Measurements from ENCODE around the gene PRSS33.

Gene PRSS33

GRCh38 chr16:2782583-2783351 is 4.6 kb downstream of the PRSS33 start:
- no peak overlapping the region for H3K4me3 ChIP-seq (ENCODE audit: low read depth, low read length)
- no peak for TF ChIP-seq CTCF (IDR thresholded peaks at IDR 0.05; ENCODE audit: low read depth, low read length, missing control alignments)
- DNase-seq (ENCODE audit: low read depth): no peak

GRCh38 chr16:2779978-2780898 is 7.1 kb downstream of the PRSS33 start:
- H3K4me3 ChIP-seq (ENCODE audit: low read depth, low read length): no peak overlapping the region
- no peak for DNase-seq (ENCODE audit: low read depth)
- TF ChIP-seq CTCF (IDR thresholded peaks at IDR 0.05; ENCODE audit: low read depth, low read length, missing control alignments): no peak

- H3K4me3 ChIP-seq (ENCODE audit: low read depth, low read length): no peak overlapping the region
- no peak for DNase-seq (ENCODE audit: low read depth)
These were observed 8.0 kb downstream of the PRSS33 start for GRCh38 chr16:2779151-2779920.

GRCh38 chr16:2778630-2778958 is 8.8 kb downstream of the PRSS33 start:
- no peak for DNase-seq (ENCODE audit: low read depth)
- TF ChIP-seq CTCF (IDR thresholded peaks at IDR 0.05; ENCODE audit: low read depth, low read length, missing control alignments): no peak
- H3K4me3 ChIP-seq (ENCODE audit: low read depth, low read length): peak overlapping the region; percentile 94; the same call in 1 of the 2 replicates

More at GRCh38 chr16:2779151-2779920, 8.0 kb downstream of the PRSS33 start:
- no peak for TF ChIP-seq CTCF (IDR thresholded peaks at IDR 0.05; ENCODE audit: low read depth, low read length, missing control alignments)

GRCh38 chr16:2777903-2778629 is 9.3 kb downstream of the PRSS33 start:
- peak overlapping the region; percentile 94 for H3K4me3 ChIP-seq (ENCODE audit: low read depth, low read length)
- DNase-seq (ENCODE audit: low read depth): no peak
- TF ChIP-seq CTCF (IDR thresholded peaks at IDR 0.05; ENCODE audit: low read depth, low read length, missing control alignments): no peak

- peak within 1 kb of the TSS; percentile 94 for H3K4me3 ChIP-seq (ENCODE audit: low read depth, low read length)
- TF ChIP-seq CTCF (IDR thresholded peaks at IDR 0.05; ENCODE audit: low read depth, low read length, missing control alignments): no peak
- peak; percentile 22 for DNase-seq (ENCODE audit: low read depth)
These were observed 10.0 kb downstream of the PRSS33 start, which contains the start of gene ELOB for GRCh38 chr16:2777231-2777902. Gene ELOB, minus strand, starts transcription at chr16:2777280. Its CDS starts 41 bp downstream, at chr16:2777239.
